K562 (cell line): ENCODE data around the gene RUNDC1. TPM values are rescaled to one million over a fixed set of nuclear protein-coding genes. Genes with fewer than 3 reads are reported as not detected.

ENCODE experiments used
- ATF7 ChIP-seq: fragments of 450-650 bp; IDR thresholded peaks from 2 replicates; pipeline ENCODE4 v1.7.1; 2014; ENCODE audit warnings: mild to moderate bottlenecking, moderate library complexity
- CREB1 ChIP-seq, 2 experiments: sonication (generic) in 1 of 2; formaldehyde crosslinking in 1 of 2; IDR thresholded peaks; 2 replicates each; pipeline versions ENCODE4 v1.6.1 to v1.8.0; 2012 to 2022; ENCODE audit warnings: inconsistent platforms in 1 of 2, mild to moderate bottlenecking in 1 of 2, missing genetic modification reagents in 1 of 2, moderate library complexity in 1 of 2
- CREM ChIP-seq: IDR thresholded peaks from 2 replicates; pipeline ENCODE4 v1.6.1; 2014; ENCODE audit warnings: antibody characterized with exemption, low read depth
- E2F4 ChIP-seq: sonication (generic); formaldehyde crosslinking; IDR thresholded peaks from 2 replicates; pipeline ENCODE4 v1.8.0; 2022; ENCODE audit warnings: mild to moderate bottlenecking, low read depth, missing genetic modification reagents
- EHMT2 ChIP-seq: fragments of 450-650 bp; IDR thresholded peaks from 2 replicates; pipeline ENCODE4 v1.6.1; 2018; ENCODE audit warnings: antibody characterized with exemption
- ETV1 ChIP-seq: fragments of 450-650 bp; conservative IDR thresholded peaks from 2 replicates; pipeline ENCODE4 v1.6.1; 2016; ENCODE audit warnings: missing genetic modification characterization, control low read depth, low read depth, missing compliant biosample characterization
- HIVEP1 ChIP-seq: fragments of 250-450 bp; sonication (Bioruptor Pico); IDR thresholded peaks from 2 replicates; pipeline ENCODE4 v1.4.0; 2020; ENCODE audit warnings: mild to moderate bottlenecking
- HMGN3 ChIP-seq: IDR thresholded peaks from 2 replicates; pipeline ENCODE4 v1.6.1; 2011; ENCODE audit warnings: borderline replicate concordance, low read depth, mild to moderate bottlenecking, mixed read lengths, low read length; ENCODE audit not compliant: insufficient read length; ENCODE audit errors: extremely low read depth
- ILF3 ChIP-seq: fragments of 450-650 bp; IDR thresholded peaks from 2 replicates; pipeline ENCODE4 v1.6.1; 2018; ENCODE audit warnings: antibody characterized with exemption, mild to moderate bottlenecking, moderate library complexity, borderline replicate concordance
- KDM1A ChIP-seq, 2 experiments: fragments of 450-650 bp; IDR thresholded peaks; 2 replicates each; pipeline ENCODE4 v1.6.1; 2016; ENCODE audit warnings: mild to moderate bottlenecking in 2 of 2
- NCOA4 ChIP-seq: fragments of 450-650 bp; IDR thresholded peaks from 2 replicates; pipeline ENCODE4 v1.6.1; 2018; ENCODE audit warnings: mild to moderate bottlenecking; ENCODE audit not compliant: partially characterized antibody
- NUFIP1 ChIP-seq: fragments of 450-650 bp; IDR thresholded peaks from 2 replicates; pipeline ENCODE4 v1.6.1; 2018; ENCODE audit not compliant: partially characterized antibody
- PCBP2 ChIP-seq: fragments of 200-400 bp; formaldehyde crosslinking; IDR thresholded peaks from 2 replicates; pipeline ENCODE4 v1.6.1; 2018; ENCODE audit warnings: low read length, low read depth, mild to moderate bottlenecking, moderate library complexity; ENCODE audit not compliant: poor library complexity, severe bottlenecking
- PPARD ChIP-seq: fragments of 250-450 bp; sonication (Bioruptor Pico); IDR thresholded peaks from 2 replicates; pipeline ENCODE4 v1.8.0; 2022; ENCODE audit warnings: inconsistent platforms, mild to moderate bottlenecking, moderate library complexity
- PURB ChIP-seq: sonication (generic); formaldehyde crosslinking; IDR thresholded peaks from 2 replicates; pipeline ENCODE4 v1.9.0; 2021; ENCODE audit warnings: low read depth, mild to moderate bottlenecking, missing genetic modification reagents
- RBBP5 ChIP-seq: fragments of 200-600 bp; sonication (generic); IDR thresholded peaks from 2 replicates; pipeline ENCODE4 v1.6.1; 2012; ENCODE audit warnings: borderline replicate concordance, mild to moderate bottlenecking, low read length, control low read depth, inconsistent platforms; ENCODE audit not compliant: insufficient read depth, poor library complexity, severe bottlenecking
- RBM34 ChIP-seq: fragments of 200-400 bp; formaldehyde crosslinking; IDR thresholded peaks from 2 replicates; pipeline ENCODE4 v1.6.1; 2018; ENCODE audit warnings: low read length, borderline replicate concordance; ENCODE audit not compliant: insufficient read depth
- RBM39 ChIP-seq: fragments of 200-400 bp; formaldehyde crosslinking; optimal IDR thresholded peaks from 2 replicates; pipeline ENCODE3; 2018; ENCODE audit warnings: low read depth, low read length
- RFX5 ChIP-seq: IDR thresholded peaks from 2 replicates; pipeline ENCODE4 v1.6.1; 2011; ENCODE audit warnings: low read depth, mild to moderate bottlenecking, improper control_type of control experiment, low read length
- SNRNP70 ChIP-seq: fragments of 200-400 bp; formaldehyde crosslinking; optimal IDR thresholded peaks from 2 replicates; pipeline ENCODE3; 2017; ENCODE audit warnings: low read depth, low read length
- SP1 ChIP-seq: sonication (generic); formaldehyde crosslinking; IDR thresholded peaks from 2 replicates; pipeline ENCODE4 v1.8.1; 2022; ENCODE audit warnings: mild to moderate bottlenecking, missing genetic modification reagents
- SRSF7 ChIP-seq: fragments of 200-400 bp; formaldehyde crosslinking; optimal IDR thresholded peaks from 2 replicates; pipeline ENCODE3; 2017; ENCODE audit warnings: mild to moderate bottlenecking, low read depth, low read length
- ZNF197 ChIP-seq: fragments of 200-800 bp; sonication (Bioruptor generic); IDR thresholded peaks from 2 replicates; pipeline ENCODE4 v1.6.1; 2016; ENCODE audit warnings: low read depth, missing genetic modification characterization, missing compliant biosample characterization
- ZNF589 ChIP-seq: fragments of 200-800 bp; sonication (Bioruptor generic); IDR thresholded peaks from 2 replicates; pipeline ENCODE4 v1.6.1; 2016; ENCODE audit warnings: low read depth, missing genetic modification characterization, missing compliant biosample characterization
- ZNF778 ChIP-seq: fragments of 450-650 bp; formaldehyde crosslinking; IDR thresholded peaks from 2 replicates; pipeline ENCODE4 v1.4.0; 2020; ENCODE audit warnings: mild to moderate bottlenecking, moderate library complexity
- ZNF830 ChIP-seq: fragments of 250-450 bp; sonication (Bioruptor Pico); IDR thresholded peaks from 2 replicates; pipeline ENCODE4 v1.5.0; 2021; ENCODE audit warnings: mild to moderate bottlenecking
- polyA plus RNA-seq, 8 experiments: library from polyadenylated mRNA; depleted of rRNA in 4 of 8; stranded (reverse) in 5 of 8; unstranded in 3 of 8; fragments of >200 nt; fragmentation: Nextera tagmentation in 2 of 8; fragmentation: Illumina TruSeq in 1 of 8; extraction: Ambion mirVana in 2 of 8; extraction: Trizol in 1 of 8; gene quantifications; 2 replicates each; pipeline versions ENCODE4 v1.2.1 to v1.2.3, GENCODE V29; 2011 to 2014; ENCODE audit warnings: inconsistent platforms in 1 of 8, missing spikeins in 1 of 8
- total RNA-seq, 7 experiments: library from RNA; depleted of rRNA in 6 of 7; stranded (reverse); fragments of >200 nt in 6 of 7; fragmentation: Illumina TruSeq in 2 of 7; extraction: Trizol in 2 of 7; gene quantifications; 2 replicates each; pipeline versions ENCODE4 v1.2.1 to v1.2.3, GENCODE V29; 2011 to 2021; ENCODE audit warnings: low replicate concordance in 1 of 7
- TF ChIP-seq, protein P1 (sequence below), 2 experiments: fragments of 450-650 bp; IDR thresholded peaks; 2 replicates each; pipeline ENCODE4 v1.6.1; 2016

Gene RUNDC1
- total and polyA plus RNA-seq, 9 of the 15 experiments (the other 6 are each of a cell fraction or from before 2014, with no cell fraction given): 3.4 to 12.6 (median 9.4) TPM

- TF ChIP-seq SNRNP70 (no peak), EHMT2 (no peak), KDM1A (IDR thresholded peaks at IDR 0.05) (no peak), ETV1 (tag) (peak; percentile 98), RFX5 (peak; percentile 67; the same call in 1 of the 2 replicates), CREM (peak; percentile 96), E2F4 (no peak), CREB1 (IDR thresholded peaks at IDR 0.05) (peak; percentile 91), CREB1 (CRISPR knock-in tag; IDR thresholded peaks at IDR 0.05) (peak; percentile 93), PCBP2 (no peak), PURB (CRISPR knock-in tag) (no peak), ZNF778 (CRISPR knock-in tag) (no peak), NCOA4 (no peak), RBM34 (no peak), HMGN3 (peak; percentile 55), PPARD (CRISPR knock-in tag) (no peak), ILF3 (no peak), ZNF589 (peak; percentile 43; the same call in 1 of the 2 replicates), ATF7 (peak; percentile 97), SP1 (CRISPR knock-in tag) (peak; percentile 97), RBBP5 (peak; percentile 98), ZNF830 (CRISPR knock-in tag) (0 out of 2 replicates have a peak, but pooled peaks have one; percentile 46), HIVEP1 (no peak), RBM39 (peak; percentile 77), ZNF197 (CRISPR knock-in tag) (no peak), NUFIP1 (no peak), SRSF7 (no peak)
- TF ChIP-seq, protein P1, sequence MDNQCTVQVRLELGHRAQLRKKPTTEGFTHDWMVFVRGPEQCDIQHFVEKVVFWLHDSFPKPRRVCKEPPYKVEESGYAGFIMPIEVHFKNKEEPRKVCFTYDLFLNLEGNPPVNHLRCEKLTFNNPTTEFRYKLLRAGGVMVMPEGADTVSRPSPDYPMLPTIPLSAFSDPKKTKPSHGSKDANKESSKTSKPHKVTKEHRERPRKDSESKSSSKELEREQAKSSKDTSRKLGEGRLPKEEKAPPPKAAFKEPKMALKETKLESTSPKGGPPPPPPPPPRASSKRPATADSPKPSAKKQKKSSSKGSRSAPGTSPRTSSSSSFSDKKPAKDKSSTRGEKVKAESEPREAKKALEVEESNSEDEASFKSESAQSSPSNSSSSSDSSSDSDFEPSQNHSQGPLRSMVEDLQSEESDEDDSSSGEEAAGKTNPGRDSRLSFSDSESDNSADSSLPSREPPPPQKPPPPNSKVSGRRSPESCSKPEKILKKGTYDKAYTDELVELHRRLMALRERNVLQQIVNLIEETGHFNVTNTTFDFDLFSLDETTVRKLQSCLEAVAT (IDR thresholded peaks at IDR 0.05): peak; percentile 13 to 69; a peak in 3 of 4 replicates
Observed at GRCh38 chr17:42997984-42998938, 17.9 kb downstream of the RUNDC1 start, which contains the start of gene RPL27 (continued).
